GM12878 (cell line): ENCODE measurements around the gene TPPP3. TPM values are rescaled to one million over a fixed set of nuclear protein-coding genes. Genes with fewer than 3 reads are reported as not detected.

ENCODE experiments used
- ATAC-seq: fragments of 200-7000 bp; cut with Tn5 transposase; 3 replicates; pipeline ENCODE4 v1.9.1; 2020; ENCODE audit warnings: mild to moderate bottlenecking, moderate library complexity
- BruUV-seq: library from RNA; stranded (reverse); fragments of 400-500 nt; replicated peaks from 2 replicates; lab custom pipeline; 2021; lab: Mats Ljungman, UMichigan
- CTCF ChIA-PET: fragments of 300-600 bp; sonication (Branson Sonifier 250); formaldehyde crosslinking; extraction: SDS; loops from one replicate; lab custom pipeline; 2021; ENCODE audit warnings: inconsistent platforms; lab: Yijun Ruan, JAX
- POLR2A ChIA-PET: fragments of 350-600 bp; formaldehyde crosslinking; extraction: SDS; loops from one replicate; lab custom pipeline; 2021; ENCODE audit warnings: inconsistent platforms; lab: Charles Lee
- RAD21 ChIA-PET: fragments of 300-600 bp; sonication (Branson Sonifier 250); formaldehyde crosslinking; loops from one replicate; lab custom pipeline; 2023; ENCODE audit warnings: antibody characterized with exemption; ENCODE audit not compliant: unreplicated experiment; lab: Charles Lee
- SMC1A ChIA-PET: fragments of 300-600 bp; sonication (Branson Sonifier 250); formaldehyde crosslinking; loops from one replicate; lab custom pipeline; 2023; ENCODE audit not compliant: unreplicated experiment, uncharacterized antibody; lab: Charles Lee
- DNase-seq: peaks from one replicate; pipeline ENCODE4 v3.0.0-alpha.2; 2011; ENCODE audit warnings: low read depth, low spot score
- FAIRE-seq: peaks from 3 replicates; lab custom pipeline; 2011; peaks lifted over from hg19 to GRCh38; lab: Jason Lieb, UNC
- H2AFZ ChIP-seq: 2 replicates; pipeline ENCODE4 v1.6.0; 2011; ENCODE audit warnings: low read depth, low read length, control low read depth; ENCODE audit not compliant: control insufficient read depth
- H3K27ac ChIP-seq: 2 replicates; pipeline ENCODE4 v1.5.1; 2011; ENCODE audit warnings: control low read depth; ENCODE audit not compliant: control insufficient read depth, insufficient read depth
- H3K27me3 ChIP-seq, 2 experiments: replicated peaks in 1 of 2; 2 replicates each; pipeline versions ENCODE4 v1.6.0 to v1.6.1; 2011; ENCODE audit warnings: low read length in 1 of 2; ENCODE audit not compliant: control insufficient read depth in 2 of 2, insufficient read depth in 2 of 2
- H3K36me3 ChIP-seq, 2 experiments: 2 replicates each; pipeline ENCODE4 v1.5.1; 2011; ENCODE audit warnings: low read length in 1 of 2; ENCODE audit not compliant: control insufficient read depth in 2 of 2, insufficient read depth in 2 of 2
- H3K4me1 ChIP-seq: 2 replicates; pipeline ENCODE4 v1.6.1; 2011; ENCODE audit warnings: mild to moderate bottlenecking, low read length, moderate library complexity, mixed read lengths; ENCODE audit not compliant: control insufficient read depth, insufficient read depth
- H3K4me2 ChIP-seq: 2 replicates; pipeline ENCODE4 v1.6.0; 2011; ENCODE audit warnings: control low read depth; ENCODE audit not compliant: control insufficient read depth, insufficient read depth
- H3K4me3 ChIP-seq: fragments of 200-600 bp; sonication (generic); 2 replicates; pipeline ENCODE4 v1.5.1; 2016
- H3K79me2 ChIP-seq: 2 replicates; pipeline ENCODE4 v1.6.0; 2011; ENCODE audit warnings: low read length; ENCODE audit not compliant: control insufficient read depth, insufficient read depth
- H3K9ac ChIP-seq: 2 replicates; pipeline ENCODE4 v1.8.0; 2011; ENCODE audit warnings: low read length, control low read depth, mixed read lengths; ENCODE audit not compliant: control insufficient read depth, insufficient read depth
- H3K9me3 ChIP-seq: replicated peaks from 3 replicates; pipeline ENCODE4 v1.5.1; 2011; ENCODE audit warnings: mild to moderate bottlenecking, low read length; ENCODE audit not compliant: control insufficient read depth, insufficient read depth
- H4K20me1 ChIP-seq: 2 replicates; pipeline ENCODE4 v1.6.0; 2011; ENCODE audit not compliant: control insufficient read depth, insufficient read depth
- BACH1 ChIP-seq: fragments of 450-650 bp; IDR thresholded peaks from 2 replicates; pipeline ENCODE4 v1.6.1; 2017; ENCODE audit warnings: mild to moderate bottlenecking, borderline replicate concordance
- BCLAF1 ChIP-seq: fragments of 450-650 bp; IDR thresholded peaks from 2 replicates; pipeline ENCODE4 v1.6.1; 2017; ENCODE audit warnings: antibody characterized with exemption, mild to moderate bottlenecking, moderate library complexity
- BHLHE40 ChIP-seq, 2 experiments: fragments of 450-650 bp in 1 of 2; IDR thresholded peaks; 2 replicates each; pipeline ENCODE4 v1.6.1; 2011 to 2017; ENCODE audit warnings: low read depth in 2 of 2, borderline replicate concordance in 1 of 2, improper control_type of control experiment in 1 of 2, low read length in 1 of 2, mild to moderate bottlenecking in 1 of 2
- BMI1 ChIP-seq: fragments of 450-650 bp; IDR thresholded peaks from 2 replicates; pipeline ENCODE4 v1.6.1; 2016; ENCODE audit warnings: mild to moderate bottlenecking, moderate library complexity, borderline replicate concordance
- MEF2A ChIP-seq: IDR thresholded peaks from 2 replicates; pipeline ENCODE4 v1.6.1; 2011; ENCODE audit warnings: low read depth, mild to moderate bottlenecking, low read length, moderate library complexity; ENCODE audit not compliant: insufficient read depth
- RELA ChIP-seq: fragments of 450-650 bp; IDR thresholded peaks from 2 replicates; pipeline ENCODE4 v1.8.0; 2014; ENCODE audit warnings: borderline replicate concordance; ENCODE audit not compliant: partially characterized antibody
- TAF1 ChIP-seq: IDR thresholded peaks from 2 replicates; pipeline ENCODE4 v1.6.1; 2011; ENCODE audit warnings: mild to moderate bottlenecking, low read depth, low read length, borderline replicate concordance
- TCF3 ChIP-seq: IDR thresholded peaks from 2 replicates; pipeline ENCODE4 v1.6.1; 2012; ENCODE audit warnings: low read depth, mild to moderate bottlenecking, low read length, borderline replicate concordance; ENCODE audit not compliant: insufficient read depth
- USF1 ChIP-seq: IDR thresholded peaks from 2 replicates; pipeline ENCODE4 v1.6.1; 2011; ENCODE audit warnings: borderline replicate concordance, low read depth, mild to moderate bottlenecking, moderate library complexity, mixed read lengths, low read length; ENCODE audit not compliant: insufficient read depth; ENCODE audit errors: extremely low read length
- WGBS: methylation state at CpG from one replicate; pipeline ENCODE4 v1.1.6; 2016; ENCODE audit warnings: low lambda C conversion rate; ENCODE audit not compliant: insufficient replicate concordance, insufficient coverage; ENCODE audit errors: missing lambda C conversion rate; 5-methylcytosine and 5-hydroxymethylcytosine counted together
- in situ Hi-C: fragments of 300-500 bp; cut with MboI; formaldehyde crosslinking; loops from 9 replicates; pipeline ENCODE4 v1.14.3; 2018; ENCODE audit warnings: mixed read lengths
- intact Hi-C: fragments of 100-400 bp; cut with micrococcal nuclease; formaldehyde crosslinking; loops from one replicate; pipeline ENCODE4 v1.14.2; 2022; ENCODE audit not compliant: unreplicated experiment
- polyA plus RNA-seq, 11 experiments: library from polyadenylated mRNA; depleted of rRNA in 4 of 11; unstranded in 6 of 11; stranded (reverse) in 5 of 11; fragments of >200 nt; fragmentation: Nextera tagmentation in 4 of 11; fragmentation: Illumina TruSeq in 1 of 11; extraction: Ambion mirVana in 4 of 11; extraction: Trizol in 1 of 11; gene quantifications; 1 replicate in 1 of 11; 2 replicates in 10 of 11; pipeline versions ENCODE4 v1.2.1 to v1.2.3, GENCODE V29; 2011 to 2016; ENCODE audit warnings: inconsistent platforms in 2 of 11, missing spikeins in 2 of 11, low read depth in 1 of 11
- total RNA-seq, 4 experiments: library from RNA; depleted of rRNA in 3 of 4; stranded (reverse); fragments of >200 nt in 3 of 4; fragmentation: Illumina TruSeq in 1 of 4; extraction: Trizol in 1 of 4; gene quantifications; 2 replicates each; pipeline versions ENCODE4 v1.2.1 to v1.2.3, GENCODE V29; 2013 to 2021

Gene TPPP3
- total and polyA plus RNA-seq, 10 of the 15 experiments (the other 5 are each of a cell fraction or from before 2014, with no cell fraction given): 0.14 TPM; not detected in 9

- CTCF ChIA-PET: interaction anchor here (1.1 to 5.6 kb wide), 6 partner anchors 9 to 88 kb away, joined by 3 to 84 read pairs (median 12); partner anchors contain the start of genes ATP6V0D1 and ZDHHC1
- 41% methylated on average over 7 of the region's 7 CpGs for WGBS
These were observed 32.7 kb upstream of the TPPP3 start for GRCh38 chr16:67426022-67426421.

GRCh38 chr16:67425580-67425979, 32.3 kb upstream of the TPPP3 start:
- WGBS: 28% methylated on average over 4 of the region's 4 CpGs
- no peak overlapping the region for H2AFZ ChIP-seq
- H3K4me3 ChIP-seq: no peak overlapping the region
- no peak overlapping the region for H3K9ac ChIP-seq
- no peaks in the 10 kb centered on the region for H3K9me3 ChIP-seq
- no peak overlapping the region for H3K4me2 ChIP-seq
- no peaks in the 10 kb centered on the region for H3K4me1 ChIP-seq
- in situ Hi-C loops (no loop called here), intact Hi-C loops (no loop called here)
- no peaks in the 10 kb centered on the region for H3K79me2 ChIP-seq
- H3K27me3 ChIP-seq: peaks cover 11 to 12% of the 10 kb centered on the region in 2 experiments
- POLR2A ChIA-PET: interaction anchor here (0.6 kb wide), 1 partner anchor 253 kb away, joined by 4 read pairs; no protein-coding TSS in a partner anchor
- H3K27ac ChIP-seq: no peak overlapping the region
- no TSS peak for BruUV-seq
- H4K20me1 ChIP-seq: no peaks in the 10 kb centered on the region
- DNase-seq (no peak), ATAC-seq (no peak), FAIRE-seq (no peak)
- CTCF ChIA-PET: interaction anchor here (1.1 to 5.6 kb wide), 4 partner anchors 9 to 79 kb away, joined by 3 to 84 read pairs (median 12); partner anchors contain the start of genes ATP6V0D1 and ZDHHC1
- SMC1A ChIA-PET: interaction anchor here (1.2 to 2.2 kb wide), 2 partner anchors 9 to 43 kb away, joined by 3 to 5 read pairs; partner anchors contain the start of gene ZDHHC1
- H3K36me3 ChIP-seq: no peaks in the 10 kb centered on the region
- RAD21 ChIA-PET: interaction anchor here (1.0 kb wide), 1 partner anchor 165 kb away, joined by 3 read pairs; no protein-coding TSS in a partner anchor
- TF ChIP-seq BHLHE40 (IDR thresholded peaks at IDR 0.05; ENCODE audit: borderline replicate concordance in 1 of 2, low read depth in 2 of 2, low read length in 1 of 2): no peak
- no peak for TF ChIP-seq BACH1
- TF ChIP-seq BMI1: no peak
- TF ChIP-seq TAF1: no peak
- TF ChIP-seq TCF3: no peak
- no peak for TF ChIP-seq USF1
- no peak for TF ChIP-seq BCLAF1
- TF ChIP-seq MEF2A: no peak

More at GRCh38 chr16:67426022-67426421, 32.7 kb upstream of the TPPP3 start:
- Histone ChIP-seq H3K4me2 (no peak overlapping the region), H3K9ac (no peak overlapping the region), H4K20me1 (no peaks in the 10 kb centered on the region), H3K79me2 (no peaks in the 10 kb centered on the region), H3K4me1 (no peaks in the 10 kb centered on the region), H3K27ac (no peak overlapping the region), H3K36me3 (no peaks in the 10 kb centered on the region), H3K4me3 (no peak overlapping the region), H2AFZ (no peak overlapping the region), H3K27me3 (peaks cover 11 to 12% of the 10 kb centered on the region in 2 experiments), H3K9me3 (no peaks in the 10 kb centered on the region)
- in situ Hi-C loops: no loop called here
- ChIA-PET RAD21 (interaction anchor here (1.0 to 3.1 kb wide), 3 partner anchors 22 to 165 kb away, joined by 3 to 31 read pairs (median 4); no protein-coding TSS in a partner anchor), POLR2A (interaction anchor here (0.6 kb wide), 1 partner anchor 151 kb away, joined by 3 read pairs; no protein-coding TSS in a partner anchor), SMC1A (interaction anchor here (1.1 to 2.2 kb wide), 3 partner anchors 9 to 50 kb away, joined by 3 to 5 read pairs (median 3); partner anchors contain the start of gene ZDHHC1)
- ATAC-seq (no peak), FAIRE-seq (no peak), DNase-seq (no peak)
- intact Hi-C loops: no loop called here
- TF ChIP-seq RELA (no peak), USF1 (no peak)
- BruUV-seq: no TSS peak
